Endothelial cell of umbilical vein (primary cell): ENCODE data around the gene RPS6KA4.

Experiments used
- FOS ChIP-seq: IDR thresholded peaks from 2 replicates; pipeline ENCODE4 v1.6.1; 2011; ENCODE audit warnings: mild to moderate bottlenecking, low read length, moderate library complexity, borderline replicate concordance; ENCODE audit not compliant: insufficient read depth
- POLR2A ChIP-seq: IDR thresholded peaks from 2 replicates; pipeline ENCODE4 v1.6.1; 2012; ENCODE audit warnings: low read depth, mild to moderate bottlenecking, control low read depth, low read length
- TF ChIP-seq, protein P1 (sequence below): IDR thresholded peaks from 2 replicates; pipeline ENCODE4 v1.6.1; 2011; ENCODE audit not compliant: insufficient read depth, insufficient read length

DNA sequence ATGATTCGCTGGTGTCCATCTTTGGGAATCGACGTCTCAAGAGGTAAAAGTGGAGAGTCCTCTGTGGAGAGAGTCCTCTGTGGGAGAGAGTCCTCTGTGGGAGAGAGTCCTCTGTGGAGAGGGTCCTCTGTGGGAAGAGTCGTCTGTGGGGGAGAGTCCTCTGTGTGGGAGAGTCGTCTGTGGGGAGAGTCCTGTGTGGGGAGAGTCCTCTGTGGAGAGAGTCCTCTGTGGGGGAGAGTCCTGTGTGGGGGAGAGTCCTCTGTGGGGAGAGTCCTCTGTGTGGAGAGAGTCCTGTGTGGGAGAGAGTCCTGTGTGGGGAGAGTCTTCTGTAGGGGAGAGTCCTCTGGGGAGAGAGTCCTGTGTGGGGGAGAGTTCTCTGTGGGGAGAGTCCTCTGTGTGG lies 37.9 kb upstream of the RPS6KA4 start:
- TF ChIP-seq, protein P1, sequence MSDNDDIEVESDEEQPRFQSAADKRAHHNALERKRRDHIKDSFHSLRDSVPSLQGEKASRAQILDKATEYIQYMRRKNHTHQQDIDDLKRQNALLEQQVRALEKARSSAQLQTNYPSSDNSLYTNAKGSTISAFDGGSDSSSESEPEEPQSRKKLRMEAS = no peak
- TF ChIP-seq POLR2A = no peak
- TF ChIP-seq FOS = no peak
